HepG2 (cell line): ENCODE data around the gene BABAM1. TPM values are rescaled to one million over a fixed set of nuclear protein-coding genes. Genes with fewer than 3 reads are reported as not detected.

Experiments
- ATAC-seq: fragments of 200-7000 bp; cut with Tn5 transposase; 3 replicates; pipeline ENCODE4 v1.9.1; 2020; ENCODE audit warnings: mild to moderate bottlenecking, moderate library complexity
- BruUV-seq: library from RNA; stranded (reverse); fragments of 400-500 nt; replicated peaks from 2 replicates; lab custom pipeline; 2021; lab: Mats Ljungman, UMichigan
- CTCF ChIA-PET: fragments of 300-600 bp; formaldehyde crosslinking; extraction: SDS; loops from one replicate; lab custom pipeline; 2021; ENCODE audit warnings: low total read pairs, inconsistent platforms, low intra/inter-chr PET ratio; lab: Yijun Ruan, JAX
- POLR2A ChIA-PET: fragments of 350-600 bp; sonication (Branson Sonifier 250); formaldehyde crosslinking; loops from one replicate; lab custom pipeline; 2020; ENCODE audit warnings: antibody characterized with exemption, inconsistent platforms; lab: Yijun Ruan, JAX
- DNase-seq: peaks from one replicate; pipeline ENCODE4 v3.0.0-alpha.2; 2015; ENCODE audit warnings: low spot score
- FAIRE-seq: peaks from 3 replicates; lab custom pipeline; 2011; peaks lifted over from hg19 to GRCh38; lab: Jason Lieb, UNC
- H2AFZ ChIP-seq: one replicate; pipeline ENCODE4 v1.6.1; 2011; ENCODE audit warnings: low read length, inconsistent platforms
- H3K27ac ChIP-seq: fragments of 300-600 bp; 3 replicates; pipeline ENCODE4 v1.8.0; 2011; ENCODE audit warnings: mixed run types, mild to moderate bottlenecking, mixed read lengths, low read length, inconsistent platforms; ENCODE audit not compliant: insufficient read depth; ENCODE audit errors: extremely low read length
- H3K27me3 ChIP-seq, 2 experiments: fragments of 200-600 bp in 1 of 2; 2 replicates in 1 of 2; 3 replicates in 1 of 2; pipeline versions ENCODE4 v1.6.0 to v1.8.0; 2011; ENCODE audit warnings: low read length in 2 of 2, mild to moderate bottlenecking in 2 of 2, moderate library complexity in 2 of 2, inconsistent platforms in 1 of 2; ENCODE audit not compliant: insufficient read depth in 2 of 2, control insufficient read depth in 1 of 2
- H3K36me3 ChIP-seq, 2 experiments: fragments of 200-600 bp in 1 of 2; replicated peaks in 1 of 2; 2 replicates in 1 of 2; 3 replicates in 1 of 2; pipeline versions ENCODE4 v1.5.1 to v1.8.0; 2011; ENCODE audit warnings: low read length in 2 of 2, inconsistent platforms in 1 of 2; ENCODE audit not compliant: insufficient read depth in 2 of 2, control insufficient read depth in 1 of 2
- H3K4me1 ChIP-seq: 2 replicates; pipeline ENCODE4 v1.5.1; 2012; ENCODE audit warnings: low read length, inconsistent platforms; ENCODE audit not compliant: insufficient read depth
- H3K4me2 ChIP-seq: 2 replicates; pipeline ENCODE4 v1.6.0; 2011; ENCODE audit warnings: low read depth, low read length, inconsistent platforms
- H3K4me3 ChIP-seq, 3 experiments: fragments of 200-600 bp in 1 of 3; sonication (generic), shearing (Covaris generic) in 1 of 3; replicated peaks in 1 of 3; 2 replicates each; pipeline ENCODE4 v1.5.1; 2011 to 2016; ENCODE audit warnings: low read length in 3 of 3, inconsistent platforms in 2 of 3, low read depth in 2 of 3, mild to moderate bottlenecking in 2 of 3, control low read depth in 1 of 3, mixed read lengths in 1 of 3; ENCODE audit not compliant: insufficient read depth in 1 of 3
- H3K79me2 ChIP-seq: one replicate; pipeline ENCODE4 v1.6.1; 2011; ENCODE audit warnings: low read length, inconsistent platforms; ENCODE audit not compliant: insufficient read depth
- H3K9ac ChIP-seq: 2 replicates; pipeline ENCODE4 v1.6.0; 2011; ENCODE audit warnings: mild to moderate bottlenecking, low read depth, low read length, inconsistent platforms; ENCODE audit not compliant: insufficient read depth
- H3K9me3 ChIP-seq: 2 replicates; pipeline ENCODE4 v1.5.1; 2012; ENCODE audit warnings: mild to moderate bottlenecking, low read length
- H4K20me1 ChIP-seq: 2 replicates; pipeline ENCODE4 v1.6.0; 2011; ENCODE audit warnings: inconsistent platforms, mild to moderate bottlenecking, low read length, moderate library complexity; ENCODE audit not compliant: insufficient read depth
- FOSL2 ChIP-seq: sonication (generic); formaldehyde crosslinking; IDR thresholded peaks from 2 replicates; pipeline ENCODE4 v1.4.0; 2020; ENCODE audit warnings: missing genetic modification reagents
- HNF4G ChIP-seq, 2 experiments: sonication (generic) in 1 of 2; formaldehyde crosslinking in 1 of 2; IDR thresholded peaks; 2 replicates each; pipeline versions ENCODE4 v1.4.0 to v1.6.1; 2011 to 2020; ENCODE audit warnings: borderline replicate concordance in 2 of 2, low read depth in 2 of 2, mild to moderate bottlenecking in 2 of 2, low read length in 1 of 2, missing genetic modification reagents in 1 of 2, moderate library complexity in 1 of 2
- KMT2A ChIP-seq: sonication (generic); formaldehyde crosslinking; IDR thresholded peaks from 2 replicates; pipeline ENCODE4 v1.4.0; 2020; ENCODE audit warnings: missing genetic modification reagents
- PCBP2 ChIP-seq: fragments of 200-400 bp; formaldehyde crosslinking; optimal IDR thresholded peaks from 2 replicates; pipeline ENCODE3; 2018; ENCODE audit warnings: low read length, low read depth; ENCODE audit not compliant: poor library complexity, severe bottlenecking
- PITX1 ChIP-seq: sonication (generic); formaldehyde crosslinking; IDR thresholded peaks from 2 replicates; pipeline ENCODE4 v1.5.1; 2020; ENCODE audit warnings: mild to moderate bottlenecking, missing genetic modification reagents
- RBFOX2 ChIP-seq: fragments of 200-400 bp; formaldehyde crosslinking; IDR thresholded peaks from 2 replicates; pipeline ENCODE4 v1.6.1; 2017; ENCODE audit warnings: low read depth, mild to moderate bottlenecking, low read length
- SMAD1 ChIP-seq: sonication (generic); formaldehyde crosslinking; IDR thresholded peaks from 2 replicates; pipeline ENCODE4 v1.4.0; 2020; ENCODE audit warnings: missing genetic modification reagents, low read depth, mild to moderate bottlenecking, borderline replicate concordance
- SOX6 ChIP-seq, 2 experiments: fragments of 450-650 bp in 1 of 2; sonication (generic) in 1 of 2; formaldehyde crosslinking in 1 of 2; IDR thresholded peaks; 2 replicates each; pipeline versions ENCODE4 v1.4.0 to v1.6.1; 2017 to 2020; ENCODE audit warnings: antibody characterized with exemption in 1 of 2, mild to moderate bottlenecking in 1 of 2, missing genetic modification reagents in 1 of 2
- SRY ChIP-seq: sonication (generic); formaldehyde crosslinking; IDR thresholded peaks from 2 replicates; pipeline ENCODE4 v1.8.0; 2022; ENCODE audit warnings: mild to moderate bottlenecking, missing genetic modification reagents
- ZIK1 ChIP-seq: sonication (generic); formaldehyde crosslinking; IDR thresholded peaks from 2 replicates; pipeline ENCODE4 v1.5.0; 2020; ENCODE audit warnings: mild to moderate bottlenecking, low read depth, missing genetic modification reagents, borderline replicate concordance
- ZNF121 ChIP-seq: sonication (generic); formaldehyde crosslinking; IDR thresholded peaks from 2 replicates; pipeline ENCODE4 v1.5.0; 2020; ENCODE audit warnings: mild to moderate bottlenecking, missing genetic modification reagents
- ZNF333 ChIP-seq: sonication (generic); formaldehyde crosslinking; IDR thresholded peaks from 2 replicates; pipeline ENCODE4 v1.4.0; 2020; ENCODE audit warnings: mild to moderate bottlenecking, missing genetic modification reagents, borderline replicate concordance
- ZNF543 ChIP-seq: sonication (generic); formaldehyde crosslinking; IDR thresholded peaks from 2 replicates; pipeline ENCODE4 v1.4.0; 2020; ENCODE audit warnings: mild to moderate bottlenecking, missing genetic modification reagents
- ZNF883 ChIP-seq: sonication (generic); formaldehyde crosslinking; IDR thresholded peaks from 2 replicates; pipeline ENCODE4 v1.5.1; 2020; ENCODE audit warnings: mild to moderate bottlenecking, missing genetic modification reagents; ENCODE audit errors: not compliant biosample characterization
- ZZZ3 ChIP-seq: sonication (generic); formaldehyde crosslinking; IDR thresholded peaks from 2 replicates; pipeline ENCODE4 v1.4.0; 2020; ENCODE audit warnings: missing genetic modification reagents, mild to moderate bottlenecking, borderline replicate concordance
- WGBS: methylation state at CpG from one replicate; pipeline ENCODE4 v1.1.6; 2017; ENCODE audit warnings: low lambda C conversion rate; 5-methylcytosine and 5-hydroxymethylcytosine counted together
- in situ Hi-C: cut with HindIII; loops from 2 replicates; pipeline ENCODE4 v1.10.0; 2017; ENCODE audit warnings: low pct_unique_long_range_greater_than_20kb; ENCODE audit not compliant: extremely low pct_ligation_motif_present
- intact Hi-C: fragments of 100-400 bp; cut with micrococcal nuclease; formaldehyde crosslinking; loops from one replicate; pipeline ENCODE4 v1.10.0; 2022; ENCODE audit not compliant: unreplicated experiment
- polyA plus RNA-seq, 8 experiments: library from polyadenylated mRNA; depleted of rRNA in 3 of 8; stranded (reverse) in 7 of 8; unstranded in 1 of 8; fragments of >200 nt; fragmentation: Illumina TruSeq in 4 of 8; extraction: Trizol in 4 of 8; gene quantifications; 2 replicates each; pipeline versions ENCODE4 v1.2.1 to v1.2.3, GENCODE V29; 2011 to 2016; ENCODE audit warnings: low read depth in 4 of 8, missing spikeins in 1 of 8, mixed read lengths in 1 of 8; ENCODE audit not compliant: insufficient read depth in 1 of 8
- total RNA-seq, 5 experiments: library from RNA; depleted of rRNA; stranded (reverse); fragments of >200 nt; fragmentation: Illumina TruSeq; extraction: Trizol; gene quantifications; 2 replicates each; pipeline ENCODE4 v1.2.3, GENCODE V29; 2016; ENCODE audit warnings: low read depth in 1 of 5
- TF ChIP-seq, protein P1 (sequence below): sonication (generic); formaldehyde crosslinking; IDR thresholded peaks from 2 replicates; pipeline ENCODE4 v1.4.0; 2020; ENCODE audit warnings: missing genetic modification reagents
- TF ChIP-seq, protein P2 (sequence below): sonication (generic); formaldehyde crosslinking; IDR thresholded peaks from 2 replicates; pipeline ENCODE4 v1.5.1; 2020; ENCODE audit warnings: mild to moderate bottlenecking, missing genetic modification reagents, borderline replicate concordance
- TF ChIP-seq, protein P3 (sequence below): sonication (generic); formaldehyde crosslinking; IDR thresholded peaks from 2 replicates; pipeline ENCODE4 v1.4.0; 2020; ENCODE audit warnings: missing genetic modification reagents

BABAM1 gene
- total and polyA plus RNA-seq, 2 of the 13 experiments (the other 11 are each of a cell fraction or from before 2014, with no cell fraction given): 70.0 to 82.0 TPM

DNA sequence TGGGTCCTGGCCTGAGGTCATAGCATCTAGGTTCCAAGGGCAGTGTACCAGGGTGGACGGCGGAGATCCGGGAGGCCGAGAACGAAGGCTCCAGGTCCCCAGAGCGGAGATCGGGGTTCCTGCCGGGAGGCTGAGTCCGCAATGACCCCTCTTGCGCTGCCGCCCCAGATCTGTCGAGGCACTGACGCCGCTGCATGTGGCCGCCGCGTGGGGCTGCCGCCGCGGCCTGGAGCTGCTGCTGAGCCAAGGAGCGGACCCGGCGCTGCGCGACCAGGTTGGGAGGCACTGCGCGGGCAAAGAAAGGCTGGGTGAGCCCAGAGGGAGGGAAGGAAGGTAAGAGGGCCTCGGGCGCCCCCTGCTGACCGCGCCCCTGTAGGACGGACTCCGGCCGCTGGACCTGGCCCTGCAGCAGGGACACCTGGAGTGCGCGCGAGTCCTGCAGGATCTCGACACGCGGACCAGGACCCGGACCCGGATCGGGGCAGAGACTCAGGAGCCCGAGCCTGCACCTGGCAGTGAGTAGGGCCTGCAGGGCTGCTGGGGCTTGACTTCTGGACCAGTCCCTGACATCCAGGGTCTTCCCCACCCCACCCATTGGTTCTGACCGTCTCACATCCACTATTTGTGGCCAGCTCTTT lies 15.4 kb downstream of the BABAM1 start:
- Histone ChIP-seq H3K27me3 (no peaks in the 10 kb centered on the region), H2AFZ (no peak overlapping the region), H3K4me2 (peak overlapping the region; percentile 44), H3K9ac (peak overlapping the region; percentile 23), H3K4me1 (0 out of 2 replicates have a peak, but pooled peaks cover 6% of the 10 kb centered on the region), H3K27ac (no peak overlapping the region), H4K20me1 (no peaks in the 10 kb centered on the region), H3K36me3 (peaks cover 1 to 8% of the 10 kb centered on the region in 2 experiments; a peak in 3 of 5 replicates), H3K4me3 (peak overlapping the region in 1 of 3 experiments; percentile 57; a peak in 2 of 6 replicates), H3K79me2 (no peaks in the 10 kb centered on the region), H3K9me3 (no peaks in the 10 kb centered on the region)
- ChIA-PET POLR2A (interaction anchor here (0.6 to 1.2 kb wide), 6 partner anchors 16 to 56 kb away, joined by 3 to 5 read pairs (median 4); partner anchors contain the start of genes BABAM1, DDA1, MRPL34 and OCEL1), CTCF (interaction anchor here (1.1 to 2.3 kb wide), 3 partner anchors 22 to 215 kb away, joined by 5 to 17 read pairs (median 16); no protein-coding TSS in a partner anchor)
- 10% methylated on average over 20 of the region's 45 CpGs for WGBS
- peak; percentile 69 for DNase-seq
- in situ Hi-C loops (loop anchor here (5.0 kb wide), 2 partner anchors 80 to 215 kb away; no protein-coding TSS in a partner anchor), intact Hi-C loops (loop anchor here (1.0 to 5.0 kb wide), 2 partner anchors 77 to 215 kb away; no protein-coding TSS in a partner anchor)
- no TSS peak for BruUV-seq
- peak; percentile 96 for ATAC-seq
- no peak for FAIRE-seq
- TF ChIP-seq RBFOX2 (peak; percentile 38; the same call in 1 of the 2 replicates), KMT2A (CRISPR knock-in tag) (0 out of 2 replicates have a peak, but pooled peaks have one; percentile 50), ZNF883 (peak; percentile 84), ZIK1 (CRISPR knock-in tag) (no peak), ZNF333 (peak; percentile 54; the same call in 1 of the 2 replicates), ZZZ3 (CRISPR knock-in tag) (no peak), FOSL2 (CRISPR knock-in tag) (no peak), ZNF543 (0 out of 2 replicates have a peak, but pooled peaks have one; percentile 63), SRY (CRISPR knock-in tag) (0 out of 2 replicates have a peak, but pooled peaks have one; percentile 41), PCBP2 (no peak), ZNF121 (peak; percentile 74), SMAD1 (CRISPR knock-in tag) (peak; percentile 78; the same call in 1 of the 2 replicates), PITX1 (CRISPR knock-in tag) (0 out of 2 replicates have a peak, but pooled peaks have one; percentile 31), HNF4G (IDR thresholded peaks at IDR 0.05; ENCODE audit: borderline replicate concordance, low read depth, low read length) (peak; percentile 15; the same call in 1 of the 2 replicates), HNF4G (CRISPR knock-in tag; IDR thresholded peaks at IDR 0.05; ENCODE audit: borderline replicate concordance, low read depth) (no peak), SOX6 (IDR thresholded peaks at IDR 0.05) (no peak), SOX6 (CRISPR knock-in tag; IDR thresholded peaks at IDR 0.05) (peak; percentile 46; the same call in 1 of the 2 replicates)
- TF ChIP-seq, protein P1, sequence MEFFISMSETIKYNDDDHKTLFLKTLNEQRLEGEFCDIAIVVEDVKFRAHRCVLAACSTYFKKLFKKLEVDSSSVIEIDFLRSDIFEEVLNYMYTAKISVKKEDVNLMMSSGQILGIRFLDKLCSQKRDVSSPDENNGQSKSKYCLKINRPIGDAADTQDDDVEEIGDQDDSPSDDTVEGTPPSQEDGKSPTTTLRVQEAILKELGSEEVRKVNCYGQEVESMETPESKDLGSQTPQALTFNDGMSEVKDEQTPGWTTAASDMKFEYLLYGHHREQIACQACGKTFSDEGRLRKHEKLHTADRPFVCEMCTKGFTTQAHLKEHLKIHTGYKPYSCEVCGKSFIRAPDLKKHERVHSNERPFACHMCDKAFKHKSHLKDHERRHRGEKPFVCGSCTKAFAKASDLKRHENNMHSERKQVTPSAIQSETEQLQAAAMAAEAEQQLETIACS (CRISPR knock-in tag): peak; percentile 50; the same call in 1 of the 2 replicates
- TF ChIP-seq, protein P2, sequence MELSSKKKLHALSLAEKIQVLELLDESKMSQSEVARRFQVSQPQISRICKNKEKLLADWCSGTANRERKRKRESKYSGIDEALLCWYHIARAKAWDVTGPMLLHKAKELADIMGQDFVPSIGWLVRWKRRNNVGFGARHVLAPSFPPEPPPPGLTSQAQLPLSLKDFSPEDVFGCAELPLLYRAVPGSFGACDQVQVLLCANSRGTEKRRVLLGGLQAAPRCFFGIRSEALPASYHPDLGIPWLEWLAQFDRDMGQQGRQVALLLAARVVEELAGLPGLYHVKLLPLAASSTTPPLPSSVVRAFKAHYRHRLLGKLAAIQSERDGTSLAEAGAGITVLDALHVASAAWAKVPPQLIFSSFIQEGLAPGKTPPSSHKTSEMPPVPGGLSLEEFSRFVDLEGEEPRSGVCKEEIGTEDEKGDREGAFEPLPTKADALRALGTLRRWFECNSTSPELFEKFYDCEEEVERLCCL: 0 out of 2 replicates have a peak, but pooled peaks have one; percentile 67
- TF ChIP-seq, protein P3, sequence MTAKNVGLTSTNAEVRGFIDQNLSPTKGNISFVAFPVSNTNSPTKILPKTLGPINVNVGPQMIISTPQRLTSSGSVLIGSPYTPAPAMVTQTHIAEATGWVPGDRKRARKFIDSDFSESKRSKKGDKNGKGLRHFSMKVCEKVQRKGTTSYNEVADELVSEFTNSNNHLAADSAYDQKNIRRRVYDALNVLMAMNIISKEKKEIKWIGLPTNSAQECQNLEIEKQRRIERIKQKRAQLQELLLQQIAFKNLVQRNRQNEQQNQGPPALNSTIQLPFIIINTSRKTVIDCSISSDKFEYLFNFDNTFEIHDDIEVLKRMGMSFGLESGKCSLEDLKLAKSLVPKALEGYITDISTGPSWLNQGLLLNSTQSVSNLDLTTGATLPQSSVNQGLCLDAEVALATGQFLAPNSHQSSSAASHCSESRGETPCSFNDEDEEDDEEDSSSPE (CRISPR knock-in tag): peak; percentile 64
